Glutamatergic neuron (in vitro differentiated cells): ENCODE measurements around the gene GLI3. TPM values are rescaled to one million over a fixed set of nuclear protein-coding genes. Genes with fewer than 3 reads are reported as not detected.

Experiments
- DNase-seq: peaks from one replicate; pipeline ENCODE4 v3.0.0; 2022
- H3K27ac Mint-ChIP-seq: one replicate; pipeline ENCODE4 v1.8.0; 2020; ENCODE audit warnings: mild to moderate bottlenecking, mixed read lengths, inconsistent platforms; ENCODE audit not compliant: unreplicated experiment
- H3K27me3 Mint-ChIP-seq: one replicate; pipeline ENCODE4 v1.8.0; 2020; ENCODE audit warnings: mild to moderate bottlenecking, moderate library complexity, mixed read lengths, inconsistent platforms; ENCODE audit not compliant: unreplicated experiment
- H3K36me3 Mint-ChIP-seq: one replicate; pipeline ENCODE4 v1.8.0; 2020; ENCODE audit warnings: mild to moderate bottlenecking, mixed read lengths, inconsistent platforms; ENCODE audit not compliant: unreplicated experiment
- H3K4me1 Mint-ChIP-seq: one replicate; pipeline ENCODE4 v1.8.0; 2020; ENCODE audit warnings: mild to moderate bottlenecking, low read depth, mixed read lengths, inconsistent platforms; ENCODE audit not compliant: unreplicated experiment
- H3K4me3 Mint-ChIP-seq: one replicate; pipeline ENCODE4 v1.8.0; 2020; ENCODE audit warnings: mild to moderate bottlenecking, mixed read lengths, inconsistent platforms; ENCODE audit not compliant: unreplicated experiment
- H3K9me3 Mint-ChIP-seq: one replicate; pipeline ENCODE4 v1.8.0; 2020; ENCODE audit warnings: mild to moderate bottlenecking, moderate library complexity, mixed read lengths, inconsistent platforms; ENCODE audit not compliant: unreplicated experiment
- CTCF ChIP-seq: fragments of 200-600 bp; sonication (generic); IDR thresholded peaks from one replicate; pipeline ENCODE4 v1.5.0; 2021; ENCODE audit not compliant: partially characterized antibody, unreplicated experiment
- total RNA-seq: library from RNA; stranded (reverse); fragmentation: NEBNext Ultra II Directional; extraction: Animal tissue kit (Norgen Biotek cat#: 25700); gene quantifications from one replicate; pipeline ENCODE4 v1.2.1, GENCODE V29; 2021; ENCODE audit not compliant: unreplicated experiment

The GLI3 gene
- total RNA-seq, 1 donor from 2014 or later: 2.9 TPM

DNA sequence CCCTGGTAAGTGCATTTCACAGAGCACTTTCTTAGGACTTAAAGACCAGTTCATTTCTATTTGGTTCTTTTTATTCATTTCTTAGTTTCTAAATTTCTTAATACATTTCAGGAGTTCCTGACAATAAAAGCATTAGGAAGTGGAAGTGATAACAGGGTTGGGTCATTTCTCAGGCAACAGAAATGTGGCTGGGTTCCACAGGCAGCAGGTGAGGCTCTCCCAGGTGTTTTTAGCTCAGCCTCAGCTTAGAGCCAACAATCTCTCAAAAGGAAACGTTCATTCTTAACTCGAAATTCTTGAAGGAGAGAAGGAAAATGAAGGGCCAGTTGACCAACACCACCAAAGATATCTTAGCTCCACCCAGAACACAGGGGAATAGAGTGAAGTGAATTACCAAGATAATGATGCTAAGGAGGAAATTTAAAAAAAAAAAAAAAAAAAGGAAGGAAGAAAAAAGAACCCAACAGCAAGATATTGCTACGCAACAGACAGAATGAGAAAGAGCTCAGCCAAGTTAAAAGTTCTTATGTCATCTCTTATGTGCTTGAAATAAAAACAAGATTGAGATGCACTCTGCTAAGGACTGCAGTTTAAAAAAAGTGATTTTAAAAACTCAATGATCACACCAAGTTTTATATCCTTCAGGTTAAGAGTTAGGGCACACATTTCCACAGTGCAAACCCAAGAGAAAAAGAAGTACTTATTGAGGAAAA, 230.1 kb downstream of the GLI3 start:
- Mint-ChIP-seq H3K36me3 (no peaks in the 10 kb centered on the region), H3K4me1 (no peaks in the 10 kb centered on the region), H3K9me3 (no peaks in the 10 kb centered on the region), H3K27ac (no peak overlapping the region), H3K4me3 (no peak overlapping the region), H3K27me3 (no peaks in the 10 kb centered on the region)
- DNase-seq: no peak
- no peak for TF ChIP-seq CTCF

- Mint-ChIP-seq H3K9me3 (no peaks in the 10 kb centered on the region), H3K36me3 (no peaks in the 10 kb centered on the region), H3K27ac (no peak overlapping the region), H3K4me1 (peaks cover 3% of the 10 kb centered on the region), H3K27me3 (no peaks in the 10 kb centered on the region), H3K4me3 (no peak overlapping the region)
- DNase-seq: no peak
- TF ChIP-seq CTCF: no peak
These were observed 234.4 kb downstream of the GLI3 start for GRCh38 chr7:42002654-42003053.

- no peaks in the 10 kb centered on the region for H3K9me3 Mint-ChIP-seq
- no peaks in the 10 kb centered on the region for H3K36me3 Mint-ChIP-seq
- no peaks in the 10 kb centered on the region for H3K27me3 Mint-ChIP-seq
- no peak overlapping the region for H3K4me3 Mint-ChIP-seq
- no peak for TF ChIP-seq CTCF
- peaks cover 3% of the 10 kb centered on the region for H3K4me1 Mint-ChIP-seq
- no peak overlapping the region for H3K27ac Mint-ChIP-seq
- DNase-seq: no peak
These were observed 237.2 kb downstream of the GLI3 start for GRCh38 chr7:41999736-42000283.

DNA sequence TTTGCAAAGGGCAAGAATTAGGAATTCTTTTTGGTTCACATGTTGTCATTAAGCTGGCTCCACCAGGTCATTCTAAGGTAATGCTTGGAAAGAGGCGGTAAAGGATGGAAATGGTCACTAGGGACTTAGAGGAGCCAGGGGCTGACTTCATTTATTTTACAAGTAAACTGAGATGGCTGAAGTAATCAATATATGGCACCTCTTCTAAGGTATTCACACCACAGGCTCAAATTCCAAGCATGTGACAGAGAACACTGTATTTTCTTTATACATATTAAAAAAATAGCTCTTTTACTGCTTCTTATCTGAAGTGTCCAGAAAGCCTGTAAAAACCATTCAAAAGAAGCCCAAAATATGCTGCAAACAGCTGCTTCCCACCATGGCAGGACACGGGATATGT, 239.0 kb downstream of the GLI3 start:
- no peaks in the 10 kb centered on the region for H3K27me3 Mint-ChIP-seq
- no peak overlapping the region for H3K4me3 Mint-ChIP-seq
- peaks cover 3% of the 10 kb centered on the region for H3K4me1 Mint-ChIP-seq
- H3K36me3 Mint-ChIP-seq: no peaks in the 10 kb centered on the region
- TF ChIP-seq CTCF: no peak
- DNase-seq: no peak
- H3K9me3 Mint-ChIP-seq: no peaks in the 10 kb centered on the region
- H3K27ac Mint-ChIP-seq: no peak overlapping the region

DNA sequence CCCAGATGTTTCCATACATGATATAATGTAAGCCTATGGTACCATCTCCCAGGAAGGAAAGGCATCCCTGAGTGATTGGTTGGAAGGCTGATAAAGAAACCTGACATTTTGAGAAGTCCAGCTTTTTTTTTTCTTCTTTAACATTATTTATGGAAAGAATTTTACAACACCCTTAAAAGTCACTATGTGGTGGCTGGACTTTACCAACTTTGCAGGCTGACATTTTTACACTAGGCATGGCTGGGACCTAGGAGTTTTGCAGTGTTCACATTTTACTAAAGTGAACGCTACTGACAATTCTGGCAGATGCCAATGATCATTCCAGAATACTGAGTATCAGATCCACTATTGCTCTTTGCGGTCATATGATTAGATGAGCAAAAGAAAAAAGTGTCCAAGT, 239.9 kb downstream of the GLI3 start:
- DNase-seq: no peak
- Mint-ChIP-seq H3K27me3 (no peaks in the 10 kb centered on the region), H3K36me3 (no peaks in the 10 kb centered on the region), H3K9me3 (no peaks in the 10 kb centered on the region), H3K27ac (no peak overlapping the region), H3K4me3 (no peak overlapping the region), H3K4me1 (peaks cover 3% of the 10 kb centered on the region)
- no peak for TF ChIP-seq CTCF
